ENCODE results near the gene ANKRD42.

Gene ANKRD42

DNA sequence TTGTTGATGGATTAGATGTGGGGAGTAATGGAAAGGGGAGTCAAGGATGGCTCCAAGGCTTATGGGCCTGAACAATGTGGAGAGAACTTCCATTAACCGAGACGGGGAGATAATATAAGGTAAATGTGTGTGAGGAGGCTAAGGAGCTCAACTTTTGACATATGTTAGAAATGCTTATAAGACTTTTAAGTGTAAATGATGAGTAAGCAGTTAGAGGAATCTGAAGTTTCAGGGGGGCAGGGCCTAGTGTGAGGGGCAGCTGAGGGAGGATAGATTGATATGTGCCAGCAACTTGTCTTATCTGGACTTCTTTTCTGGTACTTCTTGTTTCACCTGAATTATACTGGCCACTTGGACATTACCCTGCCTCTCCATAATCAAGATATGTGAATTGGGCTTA, 29.9 kb downstream of the ANKRD42 start:
- TF ChIP-seq CTCF (conservative IDR thresholded peaks at IDR 0.05; ENCODE audit: low read length) = no peak

DNA sequence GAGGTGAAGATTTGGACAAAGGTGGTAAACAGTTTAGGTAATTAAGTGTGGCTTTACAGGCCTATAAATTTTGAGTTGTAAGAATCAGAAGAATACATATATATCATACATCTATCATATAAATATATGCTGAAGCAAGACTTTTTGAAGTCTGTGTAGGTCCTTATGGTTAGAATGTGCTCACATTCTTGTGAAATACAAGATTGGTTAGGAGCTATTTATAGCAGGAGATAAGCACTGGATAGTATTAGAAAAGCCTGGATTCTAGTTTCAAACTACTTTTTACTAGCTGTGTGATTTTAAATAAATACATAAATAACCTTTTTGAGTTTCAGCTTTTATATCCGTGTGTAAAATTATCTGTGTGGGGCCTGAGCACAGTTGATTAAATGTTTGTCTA, 42.3 kb downstream of the ANKRD42 start:
- no peak overlapping the region for H3K4me3 ChIP-seq (ENCODE audit: low read length)
- DNase-seq (ENCODE audit: low read depth) = peak; percentile 5
- TF ChIP-seq CTCF (conservative IDR thresholded peaks at IDR 0.05; ENCODE audit: low read length) = no peak

More for the DNA sequence above, 29.9 kb downstream of the ANKRD42 start:
- no peak for DNase-seq (ENCODE audit: low read depth)
- no peak overlapping the region for H3K4me3 ChIP-seq (ENCODE audit: low read length)

DNA sequence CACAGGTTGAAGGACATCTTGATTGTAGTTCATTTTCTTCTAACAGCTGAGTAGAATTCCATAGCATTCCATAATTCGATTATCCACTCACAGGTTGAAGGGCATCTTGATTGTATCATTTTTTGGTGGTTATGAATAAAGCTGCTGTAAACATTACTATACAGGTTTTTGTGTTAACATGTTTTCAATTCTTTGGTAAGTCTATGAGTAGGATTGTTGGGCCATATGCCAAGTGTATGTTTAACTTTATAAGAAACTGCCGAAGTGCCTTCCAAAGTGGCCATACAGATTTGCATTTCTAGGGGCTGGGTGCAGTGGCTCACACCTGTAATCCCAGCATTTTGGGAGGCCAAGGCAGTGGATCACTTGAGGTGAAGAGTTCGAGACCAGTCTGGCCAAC, 44.6 kb downstream of the ANKRD42 start:
- DNase-seq (ENCODE audit: low read depth) = no peak

DNA sequence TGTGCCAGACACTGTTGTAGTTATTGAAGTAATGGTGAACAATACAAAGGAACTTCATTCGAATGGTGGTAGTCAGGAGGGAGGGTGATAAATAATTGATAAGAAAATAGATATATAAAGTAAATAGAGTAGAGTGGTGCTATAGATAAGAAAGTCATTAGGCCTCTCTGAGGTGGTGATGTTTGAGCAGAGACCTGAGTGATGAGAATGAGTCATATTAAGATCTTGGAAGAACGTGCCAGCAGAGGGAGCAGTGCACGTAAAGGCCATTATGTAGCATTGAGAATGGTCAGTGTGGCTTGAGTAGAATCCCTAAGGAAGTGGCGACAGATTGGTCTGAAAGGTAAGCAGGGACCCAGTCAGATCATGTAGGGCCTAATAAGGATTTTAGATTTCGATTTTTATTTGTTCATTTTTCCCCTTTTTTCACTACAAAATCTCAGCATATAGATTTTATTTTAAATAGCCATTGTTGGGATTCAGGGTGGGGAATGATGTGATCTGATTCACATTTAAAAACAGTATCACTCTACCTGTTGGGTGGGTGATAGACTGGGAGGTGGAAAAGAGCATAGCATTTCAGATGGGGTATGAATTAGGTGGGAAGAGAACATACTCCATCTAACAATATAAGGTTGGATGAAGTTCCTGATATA, 47.9 kb downstream of the ANKRD42 start:
- no peak overlapping the region for H3K4me3 ChIP-seq (ENCODE audit: low read length)
- peak; percentile 68 for TF ChIP-seq CTCF (conservative IDR thresholded peaks at IDR 0.05; ENCODE audit: low read length)
- DNase-seq (ENCODE audit: low read depth) = peak; percentile 57

More for the DNA sequence above, 44.6 kb downstream of the ANKRD42 start:
- no peak overlapping the region for H3K4me3 ChIP-seq (ENCODE audit: low read length)
- TF ChIP-seq CTCF (conservative IDR thresholded peaks at IDR 0.05; ENCODE audit: low read length) = no peak

DNA sequence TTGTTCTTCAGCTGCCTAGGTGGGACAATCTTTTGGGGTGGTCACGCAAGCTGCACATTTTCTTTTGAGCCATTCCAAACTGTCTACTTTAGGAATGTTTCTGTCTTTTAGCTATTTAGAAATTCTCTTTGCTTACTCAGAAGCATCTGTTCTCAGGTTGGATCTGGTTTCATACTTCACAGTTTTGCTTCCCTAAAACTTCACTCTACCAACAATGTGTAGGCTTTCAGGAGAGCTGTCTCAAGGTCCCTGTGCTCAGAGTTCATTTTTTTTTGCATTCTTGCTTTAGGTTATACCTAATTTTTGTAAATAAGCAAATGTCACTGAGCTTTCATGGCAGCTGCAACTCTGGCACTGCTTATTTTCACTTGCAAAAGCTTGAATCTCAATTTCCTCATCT, 55.9 kb downstream of the ANKRD42 start:
- TF ChIP-seq CTCF (conservative IDR thresholded peaks at IDR 0.05; ENCODE audit: low read length) = no peak
- no peak for DNase-seq (ENCODE audit: low read depth)
- no peak overlapping the region for H3K4me3 ChIP-seq (ENCODE audit: low read length)

DNA sequence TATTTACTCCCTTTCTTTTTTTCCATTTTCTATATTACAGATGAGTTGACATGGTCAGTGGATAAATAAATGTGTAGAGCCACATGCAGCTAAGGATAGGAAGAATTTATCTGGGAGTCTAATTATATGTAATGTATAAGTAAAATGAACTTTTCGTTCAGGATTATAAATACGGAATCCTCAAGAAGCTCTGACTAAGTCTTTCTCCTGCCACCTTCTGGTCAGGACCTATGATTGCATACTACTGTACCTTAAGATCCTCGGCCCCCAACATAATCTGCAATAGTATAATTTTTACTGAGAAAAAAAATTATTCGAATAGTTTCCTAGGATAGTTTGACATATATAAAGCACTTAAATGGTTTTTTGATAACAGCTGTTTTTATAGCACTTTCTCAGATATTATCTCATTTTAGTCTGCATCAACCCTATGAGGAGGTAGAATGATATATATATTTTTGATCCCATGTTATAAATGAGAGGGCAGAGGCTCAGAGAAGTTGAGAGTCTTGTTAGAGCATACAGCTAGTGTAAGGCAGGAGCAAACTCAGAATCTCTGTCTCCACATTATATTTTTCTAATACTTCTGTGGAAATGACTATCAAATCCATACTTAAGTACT, 56.6 kb downstream of the ANKRD42 start:
- DNase-seq (ENCODE audit: low read depth) = peak; percentile 61
- TF ChIP-seq CTCF (conservative IDR thresholded peaks at IDR 0.05; ENCODE audit: low read length) = peak; percentile 77

GRCh38 chr11:83252266-83252665, 58.8 kb downstream of the ANKRD42 start:
- H3K4me3 ChIP-seq (ENCODE audit: low read length) = no peak overlapping the region
- no peak for TF ChIP-seq CTCF (conservative IDR thresholded peaks at IDR 0.05; ENCODE audit: low read length)
- DNase-seq (ENCODE audit: low read depth) = no peak

More for the DNA sequence above, 56.6 kb downstream of the ANKRD42 start:
- H3K4me3 ChIP-seq (ENCODE audit: low read length) = no peak overlapping the region
